Aorta (tissue), 5 donors: ENCODE measurements around the gene STOX1. TPM values are rescaled to one million over a fixed set of nuclear protein-coding genes. Genes with fewer than 3 reads are reported as not detected.

ENCODE experiments used
- ATAC-seq: fragments of 200-7000 bp; cut with Tn5 transposase; one replicate; pipeline ENCODE4 v1.9.1; 2022; ENCODE audit warnings: moderate library complexity; ENCODE audit not compliant: low FRiP score
- DNase-seq, 2 donors: peaks; one replicate each; pipeline ENCODE4 v3.0.0-alpha.2; 2020
- H3K27ac ChIP-seq, 2 donors: one replicate each; pipeline ENCODE4 v1.5.1; 2013; ENCODE audit warnings: low read length in 2 of 2, mild to moderate bottlenecking in 2 of 2, moderate library complexity in 2 of 2, control low read depth in 1 of 2, inconsistent platforms in 1 of 2, low read depth in 1 of 2
- H3K27me3 ChIP-seq, 2 donors: one replicate each; pipeline ENCODE4 v1.6.1; 2013; ENCODE audit warnings: control low read depth in 1 of 2, low read length in 1 of 2, mild to moderate bottlenecking in 1 of 2, moderate library complexity in 1 of 2; ENCODE audit not compliant: insufficient read depth in 2 of 2, control insufficient read depth in 1 of 2
- H3K36me3 ChIP-seq, 2 donors: one replicate each; pipeline ENCODE4 v1.6.1; 2013; ENCODE audit warnings: control low read depth in 1 of 2, low read length in 1 of 2, mild to moderate bottlenecking in 1 of 2; ENCODE audit not compliant: insufficient read depth in 2 of 2, control insufficient read depth in 1 of 2
- H3K4me1 ChIP-seq, 2 donors: one replicate each; pipeline ENCODE4 v1.6.1; 2013; ENCODE audit warnings: low read length in 2 of 2, control low read depth in 1 of 2, mild to moderate bottlenecking in 1 of 2, moderate library complexity in 1 of 2; ENCODE audit not compliant: insufficient read depth in 2 of 2, control insufficient read depth in 1 of 2
- H3K4me3 ChIP-seq, 2 donors: one replicate each; pipeline ENCODE4 v1.5.1; 2013; ENCODE audit warnings: low read length in 2 of 2, control low read depth in 1 of 2, mild to moderate bottlenecking in 1 of 2
- H3K9me3 ChIP-seq: one replicate; pipeline ENCODE4 v1.6.1; 2013; ENCODE audit warnings: mild to moderate bottlenecking, low read length; ENCODE audit not compliant: control insufficient read depth
- WGBS, 2 donors: extraction: QIAGEN DNeasy Blood & Tissue Kit; methylation state at CpG; one replicate each; pipeline ENCODE4 v1.1.7; 2013; 5-methylcytosine and 5-hydroxymethylcytosine counted together
- intact Hi-C, 2 donors: fragments of 100-400 bp; cut with DNase I; formaldehyde crosslinking; loops; one replicate each; pipeline versions ENCODE4 v1.14.2 to v1.15.0; 2022
- polyA plus RNA-seq, 2 donors: library from polyadenylated mRNA; stranded (reverse); fragments of 200-250 nt; gene quantifications; one replicate each; pipeline ENCODE4 v1.2.3, GENCODE V29; 2013
- total RNA-seq, 2 donors: library from RNA; stranded (reverse); fragmentation: NEBNext Ultra II Directional; extraction: Animal tissue kit (Norgen Biotek cat#: 25700); gene quantifications; one replicate each; pipeline ENCODE4 v1.2.1, GENCODE V29; 2021
- donor health status: healthy with polysubstance abuse.
- donor health status: Bipolar disorder and iron deficiency.
- donor health status: DM: no; HTN: no; CAD: no.
- donor health status: DM: no; HTN: no; CAD: no.
- donor health status: DM: yes; HTN: yes; CAD: no.

STOX1 gene
- total and polyA plus RNA-seq, 4 donors: 0.27 to 0.39 TPM; not detected in 2

DNA sequence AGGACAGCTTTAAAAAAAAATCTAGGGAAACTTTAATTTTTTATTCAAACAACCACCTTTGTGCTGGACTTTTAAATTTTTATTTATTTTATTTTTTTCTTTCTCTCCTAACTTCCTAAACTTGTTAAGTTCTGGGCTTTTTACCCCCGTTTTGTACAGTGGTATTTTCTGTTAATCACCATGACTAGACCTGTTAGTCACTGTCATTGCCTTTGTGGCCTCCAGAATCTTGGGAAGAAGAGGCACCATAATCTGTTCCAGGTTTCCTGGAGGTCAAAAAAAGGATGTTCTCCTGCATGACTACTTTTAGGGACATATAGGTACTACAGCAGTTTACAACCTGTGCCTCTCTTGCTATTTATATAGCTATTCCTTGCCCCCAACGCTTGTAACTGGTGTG is 42.7 kb downstream of the STOX1 start:
- Histone ChIP-seq H3K4me1 (peaks cover 0 to 4% of the 10 kb centered on the region in 2 donors), H3K27ac (no peak overlapping the region), H3K4me3 (no peak overlapping the region), H3K36me3 (no peaks in the 10 kb centered on the region), H3K9me3 (no peaks in the 10 kb centered on the region), H3K27me3 (no peaks in the 10 kb centered on the region)
- DNase-seq (no peak), ATAC-seq (no peak)
- intact Hi-C loops: no loop called here
- 85 to 86% methylated on average over 2 of the region's 2 CpGs for WGBS, 2 donors

DNA sequence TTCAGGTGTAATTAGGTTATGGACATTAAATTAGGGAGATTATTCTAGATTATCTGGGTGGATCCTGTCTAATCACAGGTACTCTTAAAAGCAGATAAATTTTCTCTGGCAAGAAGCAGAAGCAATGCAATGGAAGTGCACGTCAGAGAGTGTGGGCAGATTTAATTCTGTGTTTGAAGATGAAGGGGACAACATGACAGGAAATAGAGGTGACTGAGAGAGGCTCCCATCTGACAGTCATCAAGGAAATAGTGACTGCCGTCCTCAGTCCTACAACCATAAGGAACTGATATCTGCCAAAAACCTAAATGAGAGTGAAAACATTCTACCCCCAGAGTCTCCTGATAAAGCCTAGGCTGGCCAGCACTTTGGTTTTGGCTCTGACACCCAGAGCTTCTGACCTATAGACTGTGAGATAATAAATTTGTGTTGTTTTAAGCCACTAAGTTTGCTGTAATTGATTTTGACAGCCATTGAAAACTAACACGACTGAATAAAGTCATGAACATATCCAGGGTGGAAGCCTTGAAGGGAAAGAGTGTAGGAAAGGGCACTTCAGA is 43.3 kb downstream of the STOX1 start:
- H3K4me3 ChIP-seq: no peak overlapping the region
- DNase-seq (no peak), ATAC-seq (no peak)
- H3K36me3 ChIP-seq: no peaks in the 10 kb centered on the region
- no peaks in the 10 kb centered on the region for H3K27me3 ChIP-seq
- no peak overlapping the region for H3K27ac ChIP-seq
- H3K4me1 ChIP-seq: peaks cover 0 to 4% of the 10 kb centered on the region in 2 donors
- 64 to 67% methylated on average over 3 of the region's 3 CpGs for WGBS, 2 donors
- intact Hi-C loops: no loop called here
- H3K9me3 ChIP-seq: no peaks in the 10 kb centered on the region

DNA sequence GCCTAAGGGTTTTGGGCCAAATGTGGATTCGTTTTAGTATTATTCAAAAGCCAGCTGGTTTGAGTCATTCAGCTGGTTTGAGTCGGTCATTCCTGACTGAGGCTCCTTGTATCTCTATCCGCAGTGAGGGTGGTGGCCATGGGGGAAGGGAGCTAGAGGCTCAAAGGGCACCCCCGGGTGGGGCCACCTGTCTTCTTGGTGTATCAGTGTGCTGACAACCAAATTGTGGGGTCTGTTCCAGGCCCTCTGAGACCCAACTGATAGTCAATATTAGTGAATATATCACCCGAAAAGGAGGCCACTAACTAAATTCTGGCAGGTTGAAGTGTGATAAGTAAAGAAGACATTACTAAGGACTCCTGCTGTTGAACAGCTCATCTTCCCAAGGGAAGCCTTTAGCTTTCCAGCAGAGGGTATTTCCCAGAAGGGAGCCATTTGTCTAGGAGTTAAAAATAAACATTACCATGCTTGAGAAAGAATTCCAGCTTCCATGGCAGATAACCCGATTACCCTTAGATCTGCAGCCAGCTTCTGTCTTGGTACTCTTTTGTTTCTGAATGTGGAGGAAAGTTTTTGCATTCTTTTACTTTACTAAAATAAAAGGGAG is 43.9 kb downstream of the STOX1 start:
- Histone ChIP-seq H3K27ac (no peak overlapping the region), H3K27me3 (no peaks in the 10 kb centered on the region), H3K4me3 (no peak overlapping the region), H3K4me1 (peaks cover 0 to 4% of the 10 kb centered on the region in 2 donors), H3K36me3 (no peaks in the 10 kb centered on the region), H3K9me3 (no peaks in the 10 kb centered on the region)
- ATAC-seq: no peak
- intact Hi-C loops: no loop called here
- WGBS, 2 donors: 40 to 50% methylated on average over 6 of the region's 6 CpGs
- DNase-seq: no peak

DNA sequence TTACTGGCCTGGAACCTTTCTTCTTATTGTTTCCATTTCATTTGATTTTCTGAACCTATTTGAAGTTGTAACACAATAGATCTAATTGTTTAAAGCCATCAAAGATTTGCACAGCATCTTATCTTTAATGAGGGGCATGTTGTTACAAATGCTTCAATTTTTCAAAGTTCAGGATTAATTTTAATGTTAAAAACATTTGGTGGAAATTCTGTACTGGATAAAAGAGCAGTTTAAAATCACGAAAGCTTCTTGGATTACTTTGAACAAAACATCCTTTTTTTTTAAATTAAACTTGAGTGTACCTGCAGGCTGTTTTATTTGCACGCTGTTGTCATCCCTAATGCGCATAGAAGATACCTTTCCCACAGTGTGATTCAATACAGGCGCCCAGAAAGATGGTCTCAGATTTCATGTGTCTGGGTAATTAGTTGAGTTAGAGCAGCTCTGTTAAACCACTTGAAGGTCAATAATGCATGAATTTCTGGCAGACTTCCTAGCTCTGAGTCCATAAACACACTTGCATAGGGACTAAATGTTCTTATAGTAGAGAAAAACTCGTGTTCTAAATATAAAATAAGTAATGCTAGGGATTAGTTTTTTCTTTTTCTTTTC is 44.5 kb downstream of the STOX1 start:
- H3K4me1 ChIP-seq: peaks cover 0 to 4% of the 10 kb centered on the region in 2 donors
- no peak overlapping the region for H3K4me3 ChIP-seq
- no peaks in the 10 kb centered on the region for H3K9me3 ChIP-seq
- H3K27ac ChIP-seq: no peak overlapping the region
- 40 to 42% methylated on average over 5 of the region's 5 CpGs for WGBS, 2 donors
- DNase-seq (no peak), ATAC-seq (no peak)
- no peaks in the 10 kb centered on the region for H3K36me3 ChIP-seq
- intact Hi-C loops: no loop called here
- no peaks in the 10 kb centered on the region for H3K27me3 ChIP-seq

DNA sequence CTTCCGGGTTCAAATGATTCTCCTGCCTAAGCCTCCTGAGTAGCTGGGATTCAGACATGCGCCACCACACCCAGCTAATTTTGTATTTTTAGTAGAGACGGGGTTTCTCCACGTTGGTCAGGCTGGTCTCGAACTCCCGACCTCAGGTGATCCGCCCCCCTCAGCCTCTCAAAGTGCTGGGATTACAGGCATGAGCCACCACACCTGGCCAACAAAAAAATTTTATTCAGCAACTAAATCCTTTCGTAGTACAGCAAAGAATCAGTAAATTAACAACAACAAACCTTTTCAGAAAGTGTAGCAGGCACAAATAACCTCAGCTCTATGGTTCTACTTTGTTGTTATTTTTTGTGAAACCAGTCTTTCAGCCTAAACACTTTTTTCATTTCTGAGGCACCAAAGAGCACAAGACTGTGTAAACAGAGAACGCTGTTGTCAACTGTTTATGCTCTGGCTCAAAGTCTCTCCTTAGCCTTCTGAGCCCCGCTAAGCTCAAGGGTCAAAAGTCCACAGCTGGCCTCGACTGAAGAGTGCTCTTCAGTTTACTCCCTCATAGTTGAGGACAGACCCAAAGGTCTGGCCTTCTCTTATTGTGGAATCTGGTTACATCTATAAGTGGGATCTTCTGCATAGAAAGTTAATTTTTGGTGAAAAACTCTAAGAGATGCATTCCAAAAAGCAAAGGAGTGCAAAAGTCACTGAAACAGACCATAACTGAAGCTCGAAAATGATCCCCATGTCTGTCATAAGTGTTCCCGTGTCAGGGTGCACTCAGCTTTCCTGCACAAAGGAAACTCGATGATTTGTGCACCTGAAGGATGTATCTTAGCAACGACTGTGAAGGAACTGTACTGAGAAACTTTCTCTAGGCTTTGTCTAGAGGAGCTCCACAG is 49.2 kb downstream of the STOX1 start:
- no peak for DNase-seq
- H3K36me3 ChIP-seq: no peaks in the 10 kb centered on the region
- H3K27me3 ChIP-seq: no peaks in the 10 kb centered on the region
- peaks cover 0 to 4% of the 10 kb centered on the region in 2 donors for H3K4me1 ChIP-seq
- WGBS, 2 donors: 72 to 80% methylated on average over 15 of the region's 15 CpGs
- intact Hi-C loops: no loop called here
- no peak for ATAC-seq
- H3K9me3 ChIP-seq: no peaks in the 10 kb centered on the region
- no peak overlapping the region for H3K4me3 ChIP-seq
- H3K27ac ChIP-seq: no peak overlapping the region

DNA sequence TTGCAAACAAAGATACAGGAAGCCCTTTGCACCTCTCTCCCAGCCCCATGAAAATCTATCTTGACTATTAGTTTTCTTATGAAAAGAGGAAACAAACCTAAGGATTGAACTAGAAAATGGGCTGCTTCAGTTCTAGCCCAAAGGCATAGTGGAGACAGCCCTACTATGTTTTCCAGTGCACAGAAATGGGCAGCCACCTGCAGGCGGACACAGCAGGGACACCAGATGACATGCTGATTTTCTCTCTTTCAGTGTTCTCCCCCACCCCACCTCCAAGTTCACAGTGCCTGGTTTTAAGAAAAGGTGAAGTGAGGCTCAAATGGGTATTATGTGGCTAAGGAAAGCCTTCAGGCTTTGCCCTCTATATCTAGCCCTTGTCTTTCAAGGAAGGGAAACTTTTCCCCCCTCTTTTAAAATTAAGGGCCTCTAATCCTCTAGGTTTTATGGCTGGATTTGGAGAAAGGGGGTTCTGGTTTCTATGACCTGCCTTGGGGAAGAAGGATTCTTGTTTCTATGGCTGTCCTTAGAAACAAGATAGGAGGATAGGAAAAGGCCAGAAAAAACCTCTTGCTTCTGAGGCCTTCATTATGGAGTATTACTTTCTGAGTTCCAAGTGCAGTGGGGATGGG is 50.3 kb downstream of the STOX1 start:
- DNase-seq: no peak
- Histone ChIP-seq H3K36me3 (no peaks in the 10 kb centered on the region), H3K9me3 (no peaks in the 10 kb centered on the region), H3K4me1 (no peaks in the 10 kb centered on the region), H3K27ac (no peak overlapping the region), H3K4me3 (no peak overlapping the region), H3K27me3 (no peaks in the 10 kb centered on the region)
- 96% methylated on average over 1 of the region's 1 CpG for WGBS, 2 donors
- ATAC-seq: no peak
- intact Hi-C loops: no loop called here

DNA sequence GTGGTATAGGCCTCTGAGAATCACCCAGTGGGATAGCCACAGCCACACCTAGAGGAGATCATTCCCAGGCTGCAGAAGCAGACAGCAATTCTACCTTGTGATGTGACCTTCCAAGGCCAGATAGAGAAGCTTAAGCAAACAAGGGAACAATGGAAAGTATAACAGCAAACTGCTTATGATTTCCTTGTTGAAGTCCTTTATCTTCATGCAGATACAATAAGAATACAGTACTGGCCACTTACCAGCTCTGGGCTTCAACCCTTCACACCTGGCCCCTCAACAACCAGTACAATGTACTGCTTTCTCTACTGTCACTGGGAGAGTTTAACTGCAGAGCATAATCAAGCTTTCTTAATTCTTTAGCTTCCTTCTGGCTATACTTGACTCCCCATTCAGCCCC is 51.2 kb downstream of the STOX1 start:
- no peak for ATAC-seq
- no peak for DNase-seq
- H3K27me3 ChIP-seq: no peaks in the 10 kb centered on the region
- H3K36me3 ChIP-seq: no peaks in the 10 kb centered on the region
- H3K27ac ChIP-seq: no peak overlapping the region
- no peak overlapping the region for H3K4me3 ChIP-seq
- H3K4me1 ChIP-seq: no peaks in the 10 kb centered on the region
- intact Hi-C loops: no loop called here
- no peaks in the 10 kb centered on the region for H3K9me3 ChIP-seq

DNA sequence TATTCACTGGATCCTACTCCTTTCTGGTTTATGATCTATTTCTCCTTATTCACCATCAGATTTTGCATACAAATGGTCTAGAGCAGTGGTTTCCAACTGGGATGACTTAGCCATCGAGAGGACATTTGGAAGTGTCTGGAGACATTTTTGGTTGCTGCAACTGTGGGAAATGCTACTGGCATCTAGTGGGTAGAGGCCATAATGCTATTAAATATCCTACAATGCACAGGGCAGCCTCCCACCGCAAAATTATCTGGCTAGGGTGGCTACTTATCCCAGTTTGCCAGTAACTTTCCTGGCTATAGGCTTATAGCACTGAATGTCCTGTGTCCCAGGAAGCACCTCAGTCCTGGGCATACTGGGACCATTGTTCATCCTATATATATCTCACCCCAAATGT is 52.3 kb downstream of the STOX1 start:
- Histone ChIP-seq H3K4me3 (no peak overlapping the region), H3K4me1 (no peaks in the 10 kb centered on the region), H3K27me3 (no peaks in the 10 kb centered on the region), H3K27ac (no peak overlapping the region), H3K9me3 (no peaks in the 10 kb centered on the region), H3K36me3 (no peaks in the 10 kb centered on the region)
- WGBS, 2 donors: 83 to 96% methylated on average over 2 of the region's 2 CpGs
- intact Hi-C loops: no loop called here
- ATAC-seq: no peak
- DNase-seq: no peak
